DOHH2 (cell line): ENCODE measurements around the gene KLK2.

ENCODE experiments used
- H3F3A ChIP-seq: fragments of 200-600 bp; sonication (generic), shearing (Covaris generic); 2 replicates; pipeline ENCODE4 v1.6.0; 2016; ENCODE audit warnings: antibody characterized with exemption, mild to moderate bottlenecking; ENCODE audit not compliant: control insufficient read depth, insufficient read depth
- H3K27ac ChIP-seq: fragments of 200-600 bp; sonication (generic); 2 replicates; pipeline ENCODE4 v1.5.1; 2014; ENCODE audit warnings: low read depth, mild to moderate bottlenecking, low read length, moderate library complexity
- H3K27me3 ChIP-seq: fragments of 200-600 bp; sonication (generic); 2 replicates; pipeline ENCODE4 v1.6.1; 2014; ENCODE audit warnings: mild to moderate bottlenecking, low read length, mixed read lengths; ENCODE audit not compliant: control insufficient read depth
- H3K36me3 ChIP-seq: fragments of 200-600 bp; sonication (generic); 2 replicates; pipeline ENCODE4 v1.6.1; 2014; ENCODE audit warnings: mild to moderate bottlenecking, low read length, moderate library complexity, mixed read lengths; ENCODE audit not compliant: control insufficient read depth
- H3K4me1 ChIP-seq: fragments of 200-600 bp; sonication (generic); 2 replicates; pipeline ENCODE4 v1.6.1; 2014; ENCODE audit warnings: mild to moderate bottlenecking, low read length, mixed read lengths; ENCODE audit not compliant: control insufficient read depth
- H3K4me2 ChIP-seq: fragments of 200-600 bp; sonication (generic); 2 replicates; pipeline ENCODE4 v1.6.0; 2014; ENCODE audit warnings: mild to moderate bottlenecking, low read length, moderate library complexity
- H3K4me3 ChIP-seq: fragments of 200-600 bp; sonication (generic); 2 replicates; pipeline ENCODE4 v1.5.1; 2014; ENCODE audit warnings: mild to moderate bottlenecking, low read length, mixed read lengths
- H3K79me2 ChIP-seq: fragments of 200-600 bp; sonication (generic); 2 replicates; pipeline ENCODE4 v1.6.1; 2014; ENCODE audit warnings: mild to moderate bottlenecking, low read length, mixed read lengths; ENCODE audit not compliant: control insufficient read depth
- H3K9me2 ChIP-seq: fragments of 200-600 bp; sonication (generic); replicated peaks from 2 replicates; pipeline ENCODE4 v1.6.1; 2014; ENCODE audit warnings: mild to moderate bottlenecking, low read length, mixed read lengths; ENCODE audit not compliant: control insufficient read depth
- H3K9me3 ChIP-seq: fragments of 200-600 bp; sonication (generic); 2 replicates; pipeline ENCODE4 v1.6.1; 2014; ENCODE audit warnings: antibody characterized with exemption, low read length, mixed read lengths; ENCODE audit not compliant: control insufficient read depth, insufficient read depth
- H4K20me1 ChIP-seq: fragments of 200-600 bp; sonication (generic); 2 replicates; pipeline ENCODE4 v1.6.0; 2014; ENCODE audit warnings: low read depth, mild to moderate bottlenecking, antibody characterized with exemption, low read length, moderate library complexity; ENCODE audit not compliant: control insufficient read depth, insufficient read depth
- EZH2phosphoT487 ChIP-seq: fragments of 200-600 bp; sonication (generic); IDR thresholded peaks from 2 replicates; pipeline ENCODE4 v1.6.1; 2017; ENCODE audit warnings: borderline replicate concordance, mild to moderate bottlenecking, antibody characterized with exemption, low read length, moderate library complexity, mixed read lengths
- TF ChIP-seq, protein P1 (sequence below): fragments of 200-600 bp; sonication (generic); IDR thresholded peaks from one replicate; pipeline ENCODE4 v1.5.1; 2014; ENCODE audit warnings: antibody characterized with exemption, mild to moderate bottlenecking, low read depth, low read length; ENCODE audit not compliant: poor library complexity, severe bottlenecking

The KLK2 gene

DNA sequence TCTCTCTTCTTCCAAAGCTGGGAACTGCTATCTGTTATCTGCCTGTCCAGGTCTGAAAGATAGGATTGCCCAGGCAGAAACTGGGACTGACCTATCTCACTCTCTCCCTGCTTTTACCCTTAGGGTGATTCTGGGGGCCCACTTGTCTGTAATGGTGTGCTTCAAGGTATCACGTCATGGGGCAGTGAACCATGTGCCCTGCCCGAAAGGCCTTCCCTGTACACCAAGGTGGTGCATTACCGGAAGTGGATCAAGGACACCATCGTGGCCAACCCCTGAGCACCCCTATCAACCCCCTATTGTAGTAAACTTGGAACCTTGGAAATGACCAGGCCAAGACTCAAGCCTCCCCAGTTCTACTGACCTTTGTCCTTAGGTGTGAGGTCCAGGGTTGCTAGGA is 13.4 kb upstream of the KLK2 start:
- H3K36me3 ChIP-seq = no peaks in the 10 kb centered on the region
- peaks cover 15% of the 10 kb centered on the region for H3K27me3 ChIP-seq
- H3F3A ChIP-seq = no peaks in the 10 kb centered on the region
- no peaks in the 10 kb centered on the region for H3K4me1 ChIP-seq
- no peaks in the 10 kb centered on the region for H4K20me1 ChIP-seq
- no peaks in the 10 kb centered on the region for H3K9me3 ChIP-seq
- H3K9me2 ChIP-seq = no peaks in the 10 kb centered on the region
- no peak overlapping the region for H3K4me3 ChIP-seq
- no peak overlapping the region for H3K27ac ChIP-seq
- no peak for TF ChIP-seq EZH2phosphoT487
- TF ChIP-seq, protein P1, sequence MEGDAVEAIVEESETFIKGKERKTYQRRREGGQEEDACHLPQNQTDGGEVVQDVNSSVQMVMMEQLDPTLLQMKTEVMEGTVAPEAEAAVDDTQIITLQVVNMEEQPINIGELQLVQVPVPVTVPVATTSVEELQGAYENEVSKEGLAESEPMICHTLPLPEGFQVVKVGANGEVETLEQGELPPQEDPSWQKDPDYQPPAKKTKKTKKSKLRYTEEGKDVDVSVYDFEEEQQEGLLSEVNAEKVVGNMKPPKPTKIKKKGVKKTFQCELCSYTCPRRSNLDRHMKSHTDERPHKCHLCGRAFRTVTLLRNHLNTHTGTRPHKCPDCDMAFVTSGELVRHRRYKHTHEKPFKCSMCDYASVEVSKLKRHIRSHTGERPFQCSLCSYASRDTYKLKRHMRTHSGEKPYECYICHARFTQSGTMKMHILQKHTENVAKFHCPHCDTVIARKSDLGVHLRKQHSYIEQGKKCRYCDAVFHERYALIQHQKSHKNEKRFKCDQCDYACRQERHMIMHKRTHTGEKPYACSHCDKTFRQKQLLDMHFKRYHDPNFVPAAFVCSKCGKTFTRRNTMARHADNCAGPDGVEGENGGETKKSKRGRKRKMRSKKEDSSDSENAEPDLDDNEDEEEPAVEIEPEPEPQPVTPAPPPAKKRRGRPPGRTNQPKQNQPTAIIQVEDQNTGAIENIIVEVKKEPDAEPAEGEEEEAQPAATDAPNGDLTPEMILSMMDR = no peak
- no peak overlapping the region for H3K4me2 ChIP-seq
- H3K79me2 ChIP-seq = no peaks in the 10 kb centered on the region

DNA sequence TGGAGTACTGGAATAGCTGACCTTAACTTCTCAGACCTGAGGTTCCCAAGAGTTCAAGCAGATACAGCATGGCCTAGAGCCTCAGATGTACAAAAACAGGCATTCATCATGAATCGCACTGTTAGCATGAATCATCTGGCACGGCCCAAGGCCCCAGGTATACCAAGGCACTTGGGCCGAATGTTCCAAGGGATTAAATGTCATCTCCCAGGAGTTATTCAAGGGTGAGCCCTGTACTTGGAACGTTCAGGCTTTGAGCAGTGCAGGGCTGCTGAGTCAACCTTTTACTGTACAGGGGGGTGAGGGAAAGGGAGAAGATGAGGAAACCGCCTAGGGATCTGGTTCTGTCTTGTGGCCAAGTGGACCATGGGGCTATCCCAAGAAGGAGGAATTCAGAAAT is 12.2 kb upstream of the KLK2 start:
- TF ChIP-seq, protein P1 = no peak
- no peak for TF ChIP-seq EZH2phosphoT487
- Histone ChIP-seq H3F3A (no peaks in the 10 kb centered on the region), H3K79me2 (no peaks in the 10 kb centered on the region), H3K4me2 (no peak overlapping the region), H3K27me3 (peaks cover 13% of the 10 kb centered on the region), H3K9me2 (no peaks in the 10 kb centered on the region), H3K36me3 (no peaks in the 10 kb centered on the region), H3K4me3 (no peak overlapping the region), H4K20me1 (no peaks in the 10 kb centered on the region), H3K27ac (no peak overlapping the region), H3K9me3 (no peaks in the 10 kb centered on the region), H3K4me1 (no peaks in the 10 kb centered on the region)

DNA sequence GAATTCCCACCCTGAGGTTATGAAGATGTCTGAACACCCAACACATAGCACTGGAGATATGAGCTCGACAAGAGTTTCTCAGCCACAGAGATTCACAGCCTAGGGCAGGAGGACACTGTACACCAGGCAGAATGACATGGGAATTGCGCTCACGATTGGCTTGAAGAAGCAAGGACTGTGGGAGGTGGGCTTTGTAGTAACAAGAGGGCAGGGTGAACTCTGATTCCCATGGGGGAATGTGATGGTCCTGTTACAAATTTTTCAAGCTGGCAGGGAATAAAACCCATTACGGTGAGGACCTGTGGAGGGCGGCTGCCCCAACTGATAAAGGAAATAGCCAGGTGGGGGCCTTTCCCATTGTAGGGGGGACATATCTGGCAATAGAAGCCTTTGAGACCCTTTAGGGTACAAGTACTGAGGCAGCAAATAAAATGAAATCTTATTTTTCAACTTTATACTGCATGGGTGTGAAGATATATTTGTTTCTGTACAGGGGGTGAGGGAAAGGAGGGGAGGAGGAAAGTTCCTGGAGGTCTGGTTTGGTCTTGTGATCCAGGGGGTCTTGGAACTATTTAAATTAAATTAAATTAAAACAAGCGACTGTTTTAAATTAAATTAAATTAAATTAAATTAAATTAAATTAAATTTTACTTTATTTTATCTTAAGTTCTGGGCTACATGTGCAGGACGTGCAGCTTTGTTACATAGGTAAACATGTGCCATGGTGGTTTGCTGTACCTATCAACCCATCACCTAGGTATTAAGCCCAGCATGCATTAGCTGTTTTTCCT is 11.5 kb upstream of the KLK2 start:
- Histone ChIP-seq H3K4me2 (no peak overlapping the region), H3K79me2 (no peaks in the 10 kb centered on the region), H3K27ac (no peak overlapping the region), H4K20me1 (no peaks in the 10 kb centered on the region), H3K36me3 (no peaks in the 10 kb centered on the region), H3K9me2 (no peaks in the 10 kb centered on the region), H3K4me3 (no peak overlapping the region), H3K4me1 (no peaks in the 10 kb centered on the region), H3K27me3 (peaks cover 20% of the 10 kb centered on the region), H3F3A (no peaks in the 10 kb centered on the region), H3K9me3 (no peaks in the 10 kb centered on the region)
- TF ChIP-seq, protein P1 = no peak
- TF ChIP-seq EZH2phosphoT487 = no peak
